ENCODE data around the gene SLX4IP. TPM values are rescaled to one million over a fixed set of nuclear protein-coding genes. Genes with fewer than 3 reads are reported as not detected.
A peak's percentile ranks its signal among the peaks of the same experiment; 100 is the strongest.

The SLX4IP gene
- polyA plus RNA-seq, 2 of the 4 experiments (the other 2 are of a cell fraction), result 3.4 to 7.5 TPM

DNA sequence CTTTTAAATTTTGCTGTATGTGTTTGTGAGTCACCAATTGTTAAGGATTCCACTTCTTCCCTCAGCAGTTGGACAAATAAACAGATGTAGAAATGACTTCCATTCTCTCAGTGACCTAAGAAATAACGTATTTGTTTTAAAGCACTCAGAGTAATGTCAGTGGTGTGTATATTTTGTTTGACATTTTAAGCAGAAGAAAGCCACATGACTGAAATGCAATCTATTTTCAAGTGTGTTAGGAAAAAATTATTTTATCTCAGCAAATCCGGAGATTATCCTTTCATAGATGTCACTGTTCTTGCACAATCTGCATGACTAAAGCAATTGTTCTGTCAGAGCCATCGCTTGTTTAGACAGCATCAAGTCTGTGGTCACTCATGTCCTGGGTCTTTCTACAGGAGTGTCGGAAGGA lies 161.6 kb downstream of the SLX4IP start (continued):
- TF ChIP-seq HOXB13 (CRISPR knock-in tag; IDR thresholded peaks at IDR 0.05; ENCODE audit: low read depth) (no peak), POLR2A (IDR thresholded peaks at IDR 0.05; ENCODE audit: low read length) (no peak), ZC3H11A (IDR thresholded peaks at IDR 0.05) (no peak), EP300 (IDR thresholded peaks at IDR 0.05) (no peak; a peak in 2 of 5 replicates), PHF8 (IDR thresholded peaks at IDR 0.05; ENCODE audit: borderline replicate concordance, low read depth) (no peak), NFE2L2 (conservative IDR thresholded peaks at IDR 0.05; ENCODE audit: low read length) (no peak), RARB (CRISPR knock-in tag; IDR thresholded peaks at IDR 0.05) (peak; percentile 32; the same call in 1 of the 2 replicates)

DNA sequence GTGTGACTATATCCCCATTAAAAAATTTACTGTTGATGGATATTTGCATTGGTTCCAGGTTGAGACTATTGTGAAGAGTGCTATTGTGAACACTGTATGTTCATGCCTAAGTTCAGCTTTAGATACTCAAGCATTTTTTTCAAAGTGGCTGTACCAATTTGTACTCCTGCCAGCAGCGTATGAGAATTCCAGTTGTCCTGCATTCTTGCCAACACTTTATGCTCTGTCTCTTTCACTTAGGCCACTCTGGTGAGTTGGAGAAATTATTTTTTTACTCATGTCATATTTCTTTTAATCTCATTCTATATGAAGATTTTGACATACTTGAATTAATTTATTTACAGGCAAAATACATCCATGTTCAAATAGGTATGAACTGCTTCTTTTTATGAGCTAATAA lies 162.5 kb downstream of the SLX4IP start:
- DNase-seq (ENCODE audit: low read depth in 1 of 2, low spot score in 1 of 2) (no peak), FAIRE-seq (peak; percentile 80), ATAC-seq (no peak)
- 95% methylated on average over 1 of the region's 1 CpG for WGBS (ENCODE audit: missing lambda C conversion rate)
- no peaks in the 10 kb centered on the region for H3K9me3 ChIP-seq
- H3K27ac ChIP-seq, result peak overlapping the region; percentile 72 to 86; a peak in 5 of 6 replicates
- TF ChIP-seq JUN (IDR thresholded peaks at IDR 0.05), result no peak
- peak; percentile 9 for TF ChIP-seq ZFP36 (IDR thresholded peaks at IDR 0.05; ENCODE audit: borderline replicate concordance, partially characterized antibody)
- peaks cover 64% of the 10 kb centered on the region for H3K4me1 ChIP-seq
- ChIA-PET CTCF (interaction anchor here (0.8 to 3.4 kb wide), 7 partner anchors 12 to 979 kb away, joined by 3 to 10 read pairs (median 5); no protein-coding TSS in a partner anchor), POLR2A (no interaction called here)
- no peak overlapping the region for H3K4me3 ChIP-seq
- H3K4me2 ChIP-seq, result peak overlapping the region; percentile 74

DNA sequence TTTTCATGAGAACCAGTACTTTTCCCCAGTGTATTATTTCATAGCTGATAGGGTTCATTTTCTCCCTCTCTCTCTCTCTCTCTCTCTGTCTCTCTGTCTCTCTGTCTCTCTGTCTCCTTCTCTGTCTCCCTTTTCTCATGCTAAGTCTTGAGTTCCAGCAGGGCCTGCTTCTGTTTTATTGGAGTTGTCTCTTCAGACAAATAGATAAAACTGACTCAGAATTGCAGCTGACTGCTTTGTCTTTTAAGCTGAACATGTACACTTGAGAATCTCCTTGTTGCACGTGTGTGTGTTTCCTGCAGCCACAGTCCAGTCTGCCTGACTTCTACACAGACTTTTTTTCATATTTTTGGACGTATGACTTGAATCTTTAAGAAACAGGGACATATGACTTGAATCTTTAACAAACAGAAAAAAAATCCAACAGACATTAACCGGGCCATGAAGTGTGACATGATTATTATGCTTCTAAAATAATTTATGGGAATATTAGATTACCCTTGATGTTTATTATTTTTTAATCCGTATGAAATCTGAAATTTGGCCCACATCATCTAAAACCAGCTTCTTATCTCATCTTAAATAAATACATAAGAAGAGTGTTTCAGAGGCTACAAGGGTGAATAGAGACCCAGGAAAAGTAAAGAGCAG lies 167.2 kb downstream of the SLX4IP start:
- H3K9me3 ChIP-seq, result no peaks in the 10 kb centered on the region
- peaks cover 50% of the 10 kb centered on the region for H3K4me1 ChIP-seq
- ChIA-PET CTCF (interaction anchor here (0.7 to 1.7 kb wide), 5 partner anchors 30 to 127 kb away, joined by 3 to 4 read pairs (median 4); no protein-coding TSS in a partner anchor), POLR2A (no interaction called here)
- peak; percentile 72 for FAIRE-seq
- 84% methylated on average over 4 of the region's 4 CpGs for WGBS (ENCODE audit: missing lambda C conversion rate)
- no peak overlapping the region for H3K4me3 ChIP-seq
- no peak for ATAC-seq
- DNase-seq (ENCODE audit: low read depth in 1 of 2, low spot score in 1 of 2), result no peak
- TF ChIP-seq HEYL (CRISPR knock-in tag; IDR thresholded peaks at IDR 0.05) (no peak), HOXB13 (CRISPR knock-in tag; IDR thresholded peaks at IDR 0.05; ENCODE audit: low read depth) (no peak), BHLHE40 (IDR thresholded peaks at IDR 0.05; ENCODE audit: low read depth, low read length) (no peak), MAFK (IDR thresholded peaks at IDR 0.05; ENCODE audit: partially characterized antibody) (no peak), SMC3 (IDR thresholded peaks at IDR 0.05) (no peak), RNF2 (IDR thresholded peaks at IDR 0.05; ENCODE audit: borderline replicate concordance, low read depth) (no peak), MAZ (IDR thresholded peaks at IDR 0.05; ENCODE audit: borderline replicate concordance, low read depth, low read length) (no peak), ZC3H11A (IDR thresholded peaks at IDR 0.05) (no peak), NFE2L2 (conservative IDR thresholded peaks at IDR 0.05; ENCODE audit: low read length) (no peak)
- TF ChIP-seq, protein P1, sequence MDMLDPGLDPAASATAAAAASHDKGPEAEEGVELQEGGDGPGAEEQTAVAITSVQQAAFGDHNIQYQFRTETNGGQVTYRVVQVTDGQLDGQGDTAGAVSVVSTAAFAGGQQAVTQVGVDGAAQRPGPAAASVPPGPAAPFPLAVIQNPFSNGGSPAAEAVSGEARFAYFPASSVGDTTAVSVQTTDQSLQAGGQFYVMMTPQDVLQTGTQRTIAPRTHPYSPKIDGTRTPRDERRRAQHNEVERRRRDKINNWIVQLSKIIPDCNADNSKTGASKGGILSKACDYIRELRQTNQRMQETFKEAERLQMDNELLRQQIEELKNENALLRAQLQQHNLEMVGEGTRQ (IDR thresholded peaks at IDR 0.05), result no peak
- TF ChIP-seq, protein P2, sequence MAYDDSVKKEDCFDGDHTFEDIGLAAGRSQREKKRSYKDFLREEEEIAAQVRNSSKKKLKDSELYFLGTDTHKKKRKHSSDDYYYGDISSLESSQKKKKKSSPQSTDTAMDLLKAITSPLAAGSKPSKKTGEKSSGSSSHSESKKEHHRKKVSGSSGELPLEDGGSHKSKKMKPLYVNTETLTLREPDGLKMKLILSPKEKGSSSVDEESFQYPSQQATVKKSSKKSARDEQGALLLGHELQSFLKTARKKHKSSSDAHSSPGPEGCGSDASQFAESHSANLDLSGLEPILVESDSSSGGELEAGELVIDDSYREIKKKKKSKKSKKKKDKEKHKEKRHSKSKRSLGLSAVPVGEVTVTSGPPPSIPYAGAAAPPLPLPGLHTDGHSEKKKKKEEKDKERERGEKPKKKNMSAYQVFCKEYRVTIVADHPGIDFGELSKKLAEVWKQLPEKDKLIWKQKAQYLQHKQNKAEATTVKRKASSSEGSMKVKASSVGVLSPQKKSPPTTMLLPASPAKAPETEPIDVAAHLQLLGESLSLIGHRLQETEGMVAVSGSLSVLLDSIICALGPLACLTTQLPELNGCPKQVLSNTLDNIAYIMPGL (CRISPR knock-in tag; IDR thresholded peaks at IDR 0.05; ENCODE audit: borderline replicate concordance), result no peak
- no peak overlapping the region for H3K4me2 ChIP-seq
- peak overlapping the region; percentile 38 to 65; a peak in 4 of 6 replicates for H3K27ac ChIP-seq

DNA sequence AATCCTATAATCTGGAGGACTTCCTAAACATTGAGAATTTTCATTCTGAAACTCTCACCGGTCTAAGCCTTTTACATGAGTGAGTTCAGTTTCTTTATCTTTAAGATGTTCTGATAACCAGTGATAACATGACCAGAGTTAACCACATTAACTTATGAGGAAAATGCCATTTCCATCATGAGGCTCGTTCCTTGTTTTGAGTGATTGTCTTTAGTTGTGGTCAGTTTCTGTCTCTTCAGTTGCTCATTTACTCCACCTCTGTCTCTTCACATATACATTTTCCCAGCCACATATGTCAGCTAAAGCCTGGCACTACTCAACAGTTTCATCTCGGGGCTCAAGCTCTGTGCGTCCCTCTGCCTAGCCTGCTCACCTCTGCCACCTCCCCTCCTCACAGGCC lies 168.3 kb downstream of the SLX4IP start:
- Histone ChIP-seq H3K27ac (peak overlapping the region; percentile 65 to 79; a peak in 5 of 6 replicates), H3K4me2 (peak overlapping the region; percentile 71; the same call in 2 of the 3 replicates), H3K4me1 (peaks cover 40% of the 10 kb centered on the region), H3K9me3 (no peaks in the 10 kb centered on the region), H3K4me3 (no peak overlapping the region)
- FAIRE-seq (peak; percentile 49), DNase-seq (ENCODE audit: low read depth in 1 of 2, low spot score in 1 of 2) (no peak), ATAC-seq (no peak)
- ChIA-PET POLR2A (no interaction called here), CTCF (interaction anchor here (0.5 to 2.0 kb wide), 4 partner anchors 22 to 41 kb away, joined by 3 to 6 read pairs (median 4); no protein-coding TSS in a partner anchor)
- 92% methylated on average over 4 of the region's 4 CpGs for WGBS (ENCODE audit: missing lambda C conversion rate)
- no peak for TF ChIP-seq RNF2 (IDR thresholded peaks at IDR 0.05; ENCODE audit: borderline replicate concordance, low read depth)
- TF ChIP-seq HDAC2 (IDR thresholded peaks at IDR 0.05), result no peak
- TF ChIP-seq, protein P3, sequence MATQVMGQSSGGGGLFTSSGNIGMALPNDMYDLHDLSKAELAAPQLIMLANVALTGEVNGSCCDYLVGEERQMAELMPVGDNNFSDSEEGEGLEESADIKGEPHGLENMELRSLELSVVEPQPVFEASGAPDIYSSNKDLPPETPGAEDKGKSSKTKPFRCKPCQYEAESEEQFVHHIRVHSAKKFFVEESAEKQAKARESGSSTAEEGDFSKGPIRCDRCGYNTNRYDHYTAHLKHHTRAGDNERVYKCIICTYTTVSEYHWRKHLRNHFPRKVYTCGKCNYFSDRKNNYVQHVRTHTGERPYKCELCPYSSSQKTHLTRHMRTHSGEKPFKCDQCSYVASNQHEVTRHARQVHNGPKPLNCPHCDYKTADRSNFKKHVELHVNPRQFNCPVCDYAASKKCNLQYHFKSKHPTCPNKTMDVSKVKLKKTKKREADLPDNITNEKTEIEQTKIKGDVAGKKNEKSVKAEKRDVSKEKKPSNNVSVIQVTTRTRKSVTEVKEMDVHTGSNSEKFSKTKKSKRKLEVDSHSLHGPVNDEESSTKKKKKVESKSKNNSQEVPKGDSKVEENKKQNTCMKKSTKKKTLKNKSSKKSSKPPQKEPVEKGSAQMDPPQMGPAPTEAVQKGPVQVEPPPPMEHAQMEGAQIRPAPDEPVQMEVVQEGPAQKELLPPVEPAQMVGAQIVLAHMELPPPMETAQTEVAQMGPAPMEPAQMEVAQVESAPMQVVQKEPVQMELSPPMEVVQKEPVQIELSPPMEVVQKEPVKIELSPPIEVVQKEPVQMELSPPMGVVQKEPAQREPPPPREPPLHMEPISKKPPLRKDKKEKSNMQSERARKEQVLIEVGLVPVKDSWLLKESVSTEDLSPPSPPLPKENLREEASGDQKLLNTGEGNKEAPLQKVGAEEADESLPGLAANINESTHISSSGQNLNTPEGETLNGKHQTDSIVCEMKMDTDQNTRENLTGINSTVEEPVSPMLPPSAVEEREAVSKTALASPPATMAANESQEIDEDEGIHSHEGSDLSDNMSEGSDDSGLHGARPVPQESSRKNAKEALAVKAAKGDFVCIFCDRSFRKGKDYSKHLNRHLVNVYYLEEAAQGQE (IDR thresholded peaks at IDR 0.05), result no peak
- TF ChIP-seq TFCP2L1 (CRISPR knock-in tag; IDR thresholded peaks at IDR 0.05), result no peak
- TF ChIP-seq, protein P4, sequence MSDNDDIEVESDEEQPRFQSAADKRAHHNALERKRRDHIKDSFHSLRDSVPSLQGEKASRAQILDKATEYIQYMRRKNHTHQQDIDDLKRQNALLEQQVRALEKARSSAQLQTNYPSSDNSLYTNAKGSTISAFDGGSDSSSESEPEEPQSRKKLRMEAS (IDR thresholded peaks at IDR 0.05), result no peak
- TF ChIP-seq NR3C1 (IDR thresholded peaks at IDR 0.05), result no peak
- no peak for TF ChIP-seq MAFK (IDR thresholded peaks at IDR 0.05; ENCODE audit: partially characterized antibody)
- TF ChIP-seq FOSL2 (IDR thresholded peaks at IDR 0.05), result no peak
- TF ChIP-seq FOSL2 (CRISPR knock-in tag; IDR thresholded peaks at IDR 0.05), result no peak
- TF ChIP-seq JUNB (IDR thresholded peaks at IDR 0.05), result no peak
- TF ChIP-seq ZSCAN20 (CRISPR knock-in tag; IDR thresholded peaks at IDR 0.05), result no peak
- TF ChIP-seq NPAS2 (CRISPR knock-in tag; IDR thresholded peaks at IDR 0.05; ENCODE audit: borderline replicate concordance), result no peak
